HEK293 (cell line): ENCODE results near the gene PRDM11.

ENCODE experiments used
- CTCF ChIA-PET: fragments of 350-600 bp; formaldehyde crosslinking; extraction: SDS; loops from one replicate; lab custom pipeline; 2021; ENCODE audit warnings: antibody characterized with exemption; lab: Yijun Ruan, JAX
- POLR2A ChIA-PET: fragments of 300-600 bp; formaldehyde crosslinking; extraction: SDS; loops from one replicate; lab custom pipeline; 2020; ENCODE audit warnings: antibody characterized with exemption, inconsistent platforms; lab: Yijun Ruan, JAX
- H3K27ac ChIP-seq: fragments of 200-500 bp; sonication (Bioruptor generic); 2 replicates; pipeline ENCODE4 v1.5.1; 2014; ENCODE audit warnings: low read depth, low read length, control low read depth, inconsistent platforms; ENCODE audit errors: extremely low read depth
- H3K36me3 ChIP-seq, 2 experiments: fragments of 200-500 bp in 1 of 2; sonication (Bioruptor generic) in 1 of 2; 1 replicate in 1 of 2; 2 replicates in 1 of 2; pipeline ENCODE4 v1.5.1; 2014 to 2017; ENCODE audit warnings: inconsistent platforms in 2 of 2, low read length in 2 of 2; ENCODE audit not compliant: control insufficient read depth in 2 of 2, insufficient read depth in 1 of 2
- H3K4me1 ChIP-seq: fragments of 200-500 bp; sonication (Bioruptor generic); 2 replicates; pipeline ENCODE4 v1.5.1; 2014; ENCODE audit warnings: mild to moderate bottlenecking, low read length, inconsistent platforms; ENCODE audit not compliant: control insufficient read depth, insufficient read depth
- H3K4me3 ChIP-seq: 2 replicates; pipeline ENCODE4 v1.5.1; 2011; ENCODE audit warnings: low read depth, mild to moderate bottlenecking, control low read depth, low read length, moderate library complexity
- H3K9me3 ChIP-seq: fragments of 200-500 bp; sonication (Bioruptor generic); 2 replicates; pipeline ENCODE4 v1.5.1; 2014; ENCODE audit warnings: low read depth, low read length, inconsistent platforms; ENCODE audit not compliant: control insufficient read depth, insufficient read depth
- EGR2 ChIP-seq: fragments of 450-650 bp; formaldehyde crosslinking; IDR thresholded peaks from 2 replicates; pipeline ENCODE4 v1.5.1; 2016; ENCODE audit warnings: low read depth, missing biosample characterization, missing genetic modification characterization
- GLI2 ChIP-seq: fragments of 450-650 bp; formaldehyde crosslinking; IDR thresholded peaks from 2 replicates; pipeline ENCODE4; 2017; ENCODE audit warnings: missing biosample characterization, missing genetic modification characterization, low read depth, borderline replicate concordance
- GLI4 ChIP-seq: fragments of 450-650 bp; formaldehyde crosslinking; IDR thresholded peaks from 2 replicates; pipeline ENCODE4 v1.5.1; 2016; ENCODE audit warnings: missing biosample characterization, missing genetic modification characterization
- HOXA7 ChIP-seq: sonication (generic); formaldehyde crosslinking; IDR thresholded peaks from 2 replicates; pipeline ENCODE4 v1.8.1; 2022; ENCODE audit warnings: missing genetic modification reagents, borderline replicate concordance
- HOXC10 ChIP-seq: sonication (generic); formaldehyde crosslinking; IDR thresholded peaks from 2 replicates; pipeline ENCODE4 v1.8.1; 2023; ENCODE audit warnings: mild to moderate bottlenecking, missing genetic modification reagents
- HOXD13 ChIP-seq: sonication (generic); formaldehyde crosslinking; IDR thresholded peaks from 2 replicates; pipeline ENCODE4 v1.8.0; 2022; ENCODE audit warnings: missing genetic modification reagents, borderline replicate concordance
- MYNN ChIP-seq: fragments of 450-650 bp; formaldehyde crosslinking; IDR thresholded peaks from 2 replicates; pipeline ENCODE4 v1.5.1; 2016; ENCODE audit warnings: missing biosample characterization, missing genetic modification characterization, borderline replicate concordance
- PRDM1 ChIP-seq: fragments of 450-650 bp; formaldehyde crosslinking; IDR thresholded peaks from 2 replicates; pipeline ENCODE4; 2016; ENCODE audit warnings: missing biosample characterization, missing genetic modification characterization
- SP2 ChIP-seq: fragments of 450-650 bp; formaldehyde crosslinking; IDR thresholded peaks from 2 replicates; pipeline ENCODE4 v1.5.1; 2016; ENCODE audit warnings: missing biosample characterization, missing genetic modification characterization
- ZBTB17 ChIP-seq: fragments of 450-650 bp; formaldehyde crosslinking; IDR thresholded peaks from 2 replicates; pipeline ENCODE4 v1.5.1; 2016; ENCODE audit warnings: missing biosample characterization, missing genetic modification characterization
- ZBTB8A ChIP-seq: fragments of 450-650 bp; formaldehyde crosslinking; IDR thresholded peaks from 2 replicates; pipeline ENCODE4 v1.5.1; 2016; ENCODE audit warnings: missing biosample characterization, missing genetic modification characterization
- ZFHX2 ChIP-seq: fragments of 450-650 bp; formaldehyde crosslinking; conservative IDR thresholded peaks from 2 replicates; pipeline ENCODE4 v1.5.1; 2016; ENCODE audit warnings: missing biosample characterization, missing genetic modification characterization
- ZFP37 ChIP-seq: fragments of 450-650 bp; formaldehyde crosslinking; IDR thresholded peaks from 2 replicates; pipeline ENCODE4 v1.5.1; 2016; ENCODE audit warnings: missing biosample characterization, missing genetic modification characterization
- ZNF146 ChIP-seq: fragments of 450-650 bp; formaldehyde crosslinking; IDR thresholded peaks from 2 replicates; pipeline ENCODE4 v1.5.1; 2016; ENCODE audit warnings: missing biosample characterization, missing genetic modification characterization
- ZNF169 ChIP-seq: fragments of 450-650 bp; formaldehyde crosslinking; IDR thresholded peaks from 2 replicates; pipeline ENCODE4 v1.5.1; 2016; ENCODE audit warnings: missing biosample characterization, missing genetic modification characterization
- ZNF211 ChIP-seq: fragments of 450-650 bp; formaldehyde crosslinking; IDR thresholded peaks from 2 replicates; pipeline ENCODE4 v1.5.1; 2016; ENCODE audit warnings: low read depth, missing biosample characterization, missing genetic modification characterization
- ZNF23 ChIP-seq: fragments of 450-650 bp; formaldehyde crosslinking; IDR thresholded peaks from 2 replicates; pipeline ENCODE4 v1.5.1; 2016; ENCODE audit warnings: missing biosample characterization, missing genetic modification characterization, borderline replicate concordance
- ZNF248 ChIP-seq: fragments of 450-650 bp; formaldehyde crosslinking; IDR thresholded peaks from 2 replicates; pipeline ENCODE4 v1.5.1; 2017; ENCODE audit warnings: missing biosample characterization, missing genetic modification characterization
- ZNF510 ChIP-seq: fragments of 450-650 bp; formaldehyde crosslinking; IDR thresholded peaks from 2 replicates; pipeline ENCODE4 v1.5.1; 2018; ENCODE audit warnings: mild to moderate bottlenecking, missing genetic modification characterization, missing biosample characterization; ENCODE audit not compliant: insufficient replicate concordance
- ZNF558 ChIP-seq: fragments of 450-650 bp; formaldehyde crosslinking; IDR thresholded peaks from 2 replicates; pipeline ENCODE4 v1.5.1; 2016; ENCODE audit warnings: missing biosample characterization, missing genetic modification characterization
- ZSCAN23 ChIP-seq: fragments of 450-650 bp; formaldehyde crosslinking; IDR thresholded peaks from 2 replicates; pipeline ENCODE4 v1.5.1; 2016; ENCODE audit warnings: missing biosample characterization, missing genetic modification characterization
- TF ChIP-seq, protein P1 (sequence below): fragments of 450-650 bp; IDR thresholded peaks from 2 replicates; pipeline ENCODE4 v1.5.1; 2018; ENCODE audit warnings: missing biosample characterization, mild to moderate bottlenecking, missing genetic modification characterization
- TF ChIP-seq, protein P2 (sequence below): fragments of 450-650 bp; formaldehyde crosslinking; IDR thresholded peaks from 2 replicates; pipeline ENCODE4 v1.5.1; 2017; ENCODE audit warnings: missing biosample characterization, missing genetic modification characterization
- TF ChIP-seq, protein P3 (sequence below): fragments of 450-650 bp; formaldehyde crosslinking; IDR thresholded peaks from 2 replicates; pipeline ENCODE4 v1.5.1; 2016; ENCODE audit warnings: missing biosample characterization, missing genetic modification characterization
- TF ChIP-seq, protein P4 (sequence below): fragments of 450-650 bp; formaldehyde crosslinking; IDR thresholded peaks from 2 replicates; pipeline ENCODE4 v1.5.1; 2016; ENCODE audit warnings: missing biosample characterization, missing genetic modification characterization

The PRDM11 gene

DNA sequence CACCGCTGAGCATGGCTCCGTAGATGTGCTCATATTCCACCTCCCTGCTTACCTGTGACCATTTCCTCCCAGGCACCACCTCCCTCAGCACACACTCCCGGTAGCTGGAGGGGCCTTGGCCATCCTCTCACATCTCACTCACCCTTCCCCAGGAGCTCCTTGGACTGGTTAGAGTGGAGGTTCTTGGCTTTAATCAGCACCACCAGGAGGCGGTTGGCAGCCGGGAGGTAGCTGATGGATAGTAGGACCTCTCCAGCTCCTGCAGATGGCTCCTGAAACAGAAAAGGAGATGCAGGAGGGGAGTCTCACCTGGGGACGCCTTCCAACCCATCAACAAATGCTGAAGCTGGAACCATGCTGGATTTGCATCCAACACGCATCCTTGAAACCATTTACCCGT lies 99.8 kb downstream of the PRDM11 start:
- no peak overlapping the region for H3K4me3 ChIP-seq
- no peaks in the 10 kb centered on the region for H3K4me1 ChIP-seq
- TF ChIP-seq, protein P1, sequence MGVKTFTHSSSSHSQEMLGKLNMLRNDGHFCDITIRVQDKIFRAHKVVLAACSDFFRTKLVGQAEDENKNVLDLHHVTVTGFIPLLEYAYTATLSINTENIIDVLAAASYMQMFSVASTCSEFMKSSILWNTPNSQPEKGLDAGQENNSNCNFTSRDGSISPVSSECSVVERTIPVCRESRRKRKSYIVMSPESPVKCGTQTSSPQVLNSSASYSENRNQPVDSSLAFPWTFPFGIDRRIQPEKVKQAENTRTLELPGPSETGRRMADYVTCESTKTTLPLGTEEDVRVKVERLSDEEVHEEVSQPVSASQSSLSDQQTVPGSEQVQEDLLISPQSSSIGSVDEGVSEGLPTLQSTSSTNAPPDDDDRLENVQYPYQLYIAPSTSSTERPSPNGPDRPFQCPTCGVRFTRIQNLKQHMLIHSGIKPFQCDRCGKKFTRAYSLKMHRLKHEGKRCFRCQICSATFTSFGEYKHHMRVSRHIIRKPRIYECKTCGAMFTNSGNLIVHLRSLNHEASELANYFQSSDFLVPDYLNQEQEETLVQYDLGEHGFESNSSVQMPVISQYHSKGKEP (tag by site-specific recombination), result no peak
- TF ChIP-seq ZNF146 (tag by site-specific recombination) (no peak), ZBTB17 (no peak), PRDM1 (tag by site-specific recombination) (no peak), ZNF23 (tag by site-specific recombination) (no peak), HOXC10 (CRISPR knock-in tag) (no peak), SP2 (tag by site-specific recombination) (no peak), HOXA7 (CRISPR knock-in tag) (no peak)
- TF ChIP-seq, protein P2, sequence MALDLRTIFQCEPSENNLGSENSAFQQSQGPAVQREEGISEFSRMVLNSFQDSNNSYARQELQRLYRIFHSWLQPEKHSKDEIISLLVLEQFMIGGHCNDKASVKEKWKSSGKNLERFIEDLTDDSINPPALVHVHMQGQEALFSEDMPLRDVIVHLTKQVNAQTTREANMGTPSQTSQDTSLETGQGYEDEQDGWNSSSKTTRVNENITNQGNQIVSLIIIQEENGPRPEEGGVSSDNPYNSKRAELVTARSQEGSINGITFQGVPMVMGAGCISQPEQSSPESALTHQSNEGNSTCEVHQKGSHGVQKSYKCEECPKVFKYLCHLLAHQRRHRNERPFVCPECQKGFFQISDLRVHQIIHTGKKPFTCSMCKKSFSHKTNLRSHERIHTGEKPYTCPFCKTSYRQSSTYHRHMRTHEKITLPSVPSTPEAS (tag by site-specific recombination), result no peak
- TF ChIP-seq, protein P3, sequence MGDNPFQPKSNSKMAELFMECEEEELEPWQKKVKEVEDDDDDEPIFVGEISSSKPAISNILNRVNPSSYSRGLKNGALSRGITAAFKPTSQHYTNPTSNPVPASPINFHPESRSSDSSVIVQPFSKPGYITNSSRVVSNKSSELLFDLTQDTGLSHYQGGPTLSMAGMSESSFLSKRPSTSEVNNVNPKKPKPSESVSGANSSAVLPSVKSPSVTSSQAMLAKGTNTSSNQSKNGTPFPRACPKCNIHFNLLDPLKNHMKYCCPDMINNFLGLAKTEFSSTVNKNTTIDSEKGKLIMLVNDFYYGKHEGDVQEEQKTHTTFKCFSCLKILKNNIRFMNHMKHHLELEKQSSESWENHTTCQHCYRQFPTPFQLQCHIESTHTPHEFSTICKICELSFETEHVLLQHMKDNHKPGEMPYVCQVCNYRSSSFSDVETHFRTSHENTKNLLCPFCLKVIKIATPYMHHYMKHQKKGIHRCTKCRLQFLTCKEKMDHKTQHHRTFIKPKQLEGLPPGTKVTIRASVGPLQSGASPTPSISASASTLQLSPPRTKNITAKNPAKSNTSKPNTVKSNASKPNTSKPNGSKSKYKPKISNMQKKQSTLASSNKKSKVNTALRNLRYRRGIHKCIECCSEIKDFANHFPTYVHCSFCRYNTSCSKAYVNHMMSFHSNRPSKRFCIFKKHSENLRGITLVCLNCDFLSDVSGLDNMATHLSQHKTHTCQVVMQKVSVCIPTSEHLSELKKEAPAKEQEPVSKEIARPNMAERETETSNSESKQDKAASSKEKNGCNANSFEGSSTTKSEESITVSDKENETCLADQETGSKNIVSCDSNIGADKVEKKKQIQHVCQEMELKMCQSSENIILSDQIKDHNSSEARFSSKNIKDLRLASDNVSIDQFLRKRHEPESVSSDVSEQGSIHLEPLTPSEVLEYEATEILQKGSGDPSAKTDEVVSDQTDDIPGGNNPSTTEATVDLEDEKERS (tag by site-specific recombination), result no peak
- ChIA-PET CTCF (interaction anchor here (0.6 to 4.4 kb wide), 3 partner anchors 13 to 136 kb away, joined by 3 to 17 read pairs (median 12); no protein-coding TSS in a partner anchor), POLR2A (no interaction called here)
- no peak overlapping the region for H3K27ac ChIP-seq
- no peaks in the 10 kb centered on the region for H3K36me3 ChIP-seq
- no peaks in the 10 kb centered on the region for H3K9me3 ChIP-seq

DNA sequence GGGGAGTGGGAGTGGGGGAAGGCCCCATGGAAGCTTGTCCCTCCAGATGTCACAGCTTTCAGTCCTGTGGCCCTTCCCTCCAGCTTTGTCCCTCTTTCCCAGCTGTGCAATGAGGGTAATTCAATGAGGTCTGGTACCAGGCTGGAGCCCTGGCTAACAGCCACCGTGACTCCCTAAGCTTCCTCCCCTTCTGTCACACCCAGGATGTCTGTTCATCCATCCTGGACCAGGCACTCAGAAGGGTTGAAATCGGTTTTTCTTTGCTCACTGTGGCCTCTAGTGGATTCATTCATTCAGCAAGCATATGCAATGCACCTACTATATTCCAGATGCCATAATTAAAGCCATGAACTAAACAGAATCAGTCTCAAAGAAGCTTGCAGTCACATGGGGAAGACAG lies 101.0 kb downstream of the PRDM11 start:
- Histone ChIP-seq H3K27ac (no peak overlapping the region), H3K4me1 (no peaks in the 10 kb centered on the region), H3K9me3 (no peaks in the 10 kb centered on the region), H3K36me3 (no peaks in the 10 kb centered on the region), H3K4me3 (no peak overlapping the region)
- no peak for TF ChIP-seq ZSCAN23
- no peak for TF ChIP-seq HOXD13 (CRISPR knock-in tag)
- no peak for TF ChIP-seq ZNF558
- no peak for TF ChIP-seq EGR2 (tag by site-specific recombination)
- no peak for TF ChIP-seq ZFHX2
- TF ChIP-seq, protein P4, sequence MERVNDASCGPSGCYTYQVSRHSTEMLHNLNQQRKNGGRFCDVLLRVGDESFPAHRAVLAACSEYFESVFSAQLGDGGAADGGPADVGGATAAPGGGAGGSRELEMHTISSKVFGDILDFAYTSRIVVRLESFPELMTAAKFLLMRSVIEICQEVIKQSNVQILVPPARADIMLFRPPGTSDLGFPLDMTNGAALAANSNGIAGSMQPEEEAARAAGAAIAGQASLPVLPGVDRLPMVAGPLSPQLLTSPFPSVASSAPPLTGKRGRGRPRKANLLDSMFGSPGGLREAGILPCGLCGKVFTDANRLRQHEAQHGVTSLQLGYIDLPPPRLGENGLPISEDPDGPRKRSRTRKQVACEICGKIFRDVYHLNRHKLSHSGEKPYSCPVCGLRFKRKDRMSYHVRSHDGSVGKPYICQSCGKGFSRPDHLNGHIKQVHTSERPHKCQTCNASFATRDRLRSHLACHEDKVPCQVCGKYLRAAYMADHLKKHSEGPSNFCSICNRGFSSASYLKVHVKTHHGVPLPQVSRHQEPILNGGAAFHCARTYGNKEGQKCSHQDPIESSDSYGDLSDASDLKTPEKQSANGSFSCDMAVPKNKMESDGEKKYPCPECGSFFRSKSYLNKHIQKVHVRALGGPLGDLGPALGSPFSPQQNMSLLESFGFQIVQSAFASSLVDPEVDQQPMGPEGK (tag by site-specific recombination), result no peak
- TF ChIP-seq ZNF248, result no peak
- no peak for TF ChIP-seq ZNF169 (tag by site-specific recombination)
- TF ChIP-seq ZNF510 (tag by site-specific recombination), result no peak
- no peak for TF ChIP-seq ZFP37 (tag by site-specific recombination)
- no peak for TF ChIP-seq MYNN
- no peak for TF ChIP-seq ZBTB17
- TF ChIP-seq GLI2 (tag by site-specific recombination), result no peak
- TF ChIP-seq GLI4, result no peak
- TF ChIP-seq ZNF211, result no peak
- no peak for TF ChIP-seq ZBTB8A
- POLR2A ChIA-PET, result no interaction called here
- CTCF ChIA-PET, result interaction anchor here (0.6 to 4.4 kb wide), 7 partner anchors 12 to 616 kb away, joined by 3 to 17 read pairs (median 4); no protein-coding TSS in a partner anchor
